Neural progenitor cell (in vitro differentiated cells): ENCODE measurements around the gene SEMA3D.

Source experiments
- CTCF ChIP-seq: fragments of 200-600 bp; sonication (generic); IDR thresholded peaks from 2 replicates; pipeline ENCODE4 v1.5.1; 2017; ENCODE audit warnings: antibody characterized with exemption, mild to moderate bottlenecking
- EZH2 ChIP-seq: fragments of 200-600 bp; sonication (generic); IDR thresholded peaks from 2 replicates; pipeline ENCODE4 v1.6.1; 2017; ENCODE audit warnings: antibody characterized with exemption, mild to moderate bottlenecking, moderate library complexity

GRCh38 chr7:84949067-84949466 is 237.8 kb downstream of the SEMA3D start:
- TF ChIP-seq CTCF (no peak), EZH2 (no peak)
